ENCODE data around the gene DAPK2. TPM values are rescaled to one million over a fixed set of nuclear protein-coding genes. Genes with fewer than 3 reads are reported as not detected.

The DAPK2 gene
- total and polyA plus RNA-seq, 8 donors = 18.3 to 59.3 (median 24.2) TPM

DNA sequence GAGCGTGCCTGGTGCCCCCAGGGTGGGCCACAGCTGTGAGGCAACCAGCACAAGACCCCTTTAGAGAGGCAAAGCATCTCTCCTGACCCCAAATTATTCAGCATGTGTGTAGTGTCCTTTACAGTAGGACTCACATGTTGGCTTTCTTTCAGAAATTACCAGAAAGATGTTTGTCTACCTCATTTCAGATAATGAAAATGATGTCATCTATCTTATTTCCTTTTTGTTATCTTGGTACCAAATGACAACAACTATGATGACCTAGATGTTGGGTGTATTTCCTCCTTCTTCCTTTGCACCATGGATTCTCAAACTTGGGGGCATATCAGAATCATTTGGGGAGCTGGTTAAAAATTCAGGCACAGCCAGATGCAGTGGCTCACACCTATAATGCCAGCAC, 50.5 kb downstream of the DAPK2 start:
- H3K9me3 ChIP-seq = no peaks in the 10 kb centered on the region
- H3K36me3 ChIP-seq = no peaks in the 10 kb centered on the region
- TF ChIP-seq, protein P1, sequence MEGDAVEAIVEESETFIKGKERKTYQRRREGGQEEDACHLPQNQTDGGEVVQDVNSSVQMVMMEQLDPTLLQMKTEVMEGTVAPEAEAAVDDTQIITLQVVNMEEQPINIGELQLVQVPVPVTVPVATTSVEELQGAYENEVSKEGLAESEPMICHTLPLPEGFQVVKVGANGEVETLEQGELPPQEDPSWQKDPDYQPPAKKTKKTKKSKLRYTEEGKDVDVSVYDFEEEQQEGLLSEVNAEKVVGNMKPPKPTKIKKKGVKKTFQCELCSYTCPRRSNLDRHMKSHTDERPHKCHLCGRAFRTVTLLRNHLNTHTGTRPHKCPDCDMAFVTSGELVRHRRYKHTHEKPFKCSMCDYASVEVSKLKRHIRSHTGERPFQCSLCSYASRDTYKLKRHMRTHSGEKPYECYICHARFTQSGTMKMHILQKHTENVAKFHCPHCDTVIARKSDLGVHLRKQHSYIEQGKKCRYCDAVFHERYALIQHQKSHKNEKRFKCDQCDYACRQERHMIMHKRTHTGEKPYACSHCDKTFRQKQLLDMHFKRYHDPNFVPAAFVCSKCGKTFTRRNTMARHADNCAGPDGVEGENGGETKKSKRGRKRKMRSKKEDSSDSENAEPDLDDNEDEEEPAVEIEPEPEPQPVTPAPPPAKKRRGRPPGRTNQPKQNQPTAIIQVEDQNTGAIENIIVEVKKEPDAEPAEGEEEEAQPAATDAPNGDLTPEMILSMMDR (IDR thresholded peaks at IDR 0.05) = no peak
- H3K4me1 ChIP-seq = peaks cover 13 to 50% of the 10 kb centered on the region in 2 donors
- ATAC-seq = no peak
- no peak overlapping the region for H3K27ac ChIP-seq
- intact Hi-C loops (cut with DNase I) = no loop called here
- DNase-seq = no peak
- no peaks in the 10 kb centered on the region for H3K27me3 ChIP-seq
- H3K4me3 ChIP-seq = no peak overlapping the region

DNA sequence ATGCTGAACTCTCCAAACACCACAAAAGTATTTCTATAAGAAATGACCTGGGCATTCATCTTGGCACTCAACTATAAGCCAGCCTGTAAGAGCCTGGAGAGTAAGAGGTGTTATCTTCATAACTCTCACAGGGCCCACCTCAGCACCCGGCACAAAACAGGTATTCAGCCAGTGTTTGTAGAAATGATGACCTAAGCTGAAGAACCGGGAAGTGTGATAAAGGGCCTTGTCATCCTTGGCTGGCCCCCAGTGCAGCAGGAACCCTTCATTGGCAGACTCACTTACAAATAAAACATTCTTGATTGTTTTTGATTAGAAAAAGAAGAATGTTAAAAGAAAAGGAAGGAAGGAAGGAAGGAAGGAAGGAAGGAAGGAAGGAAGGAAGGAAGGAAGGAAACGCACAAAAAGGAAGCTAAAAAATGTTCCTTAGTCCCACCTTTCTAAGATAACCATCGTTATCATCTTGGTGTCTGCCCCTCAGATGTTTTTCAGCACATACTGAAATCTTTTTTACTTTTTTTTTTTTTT, 52.1 kb downstream of the DAPK2 start:
- H3K27ac ChIP-seq = no peak overlapping the region
- no peaks in the 10 kb centered on the region for H3K9me3 ChIP-seq
- H3K4me1 ChIP-seq = peaks cover 10 to 39% of the 10 kb centered on the region in 2 donors
- no peaks in the 10 kb centered on the region for H3K36me3 ChIP-seq
- no peaks in the 10 kb centered on the region for H3K27me3 ChIP-seq
- TF ChIP-seq, protein P1 (IDR thresholded peaks at IDR 0.05) = no peak
- ATAC-seq (no peak), DNase-seq (no peak)
- intact Hi-C loops (cut with DNase I) = no loop called here
- no peak overlapping the region for H3K4me3 ChIP-seq

DNA sequence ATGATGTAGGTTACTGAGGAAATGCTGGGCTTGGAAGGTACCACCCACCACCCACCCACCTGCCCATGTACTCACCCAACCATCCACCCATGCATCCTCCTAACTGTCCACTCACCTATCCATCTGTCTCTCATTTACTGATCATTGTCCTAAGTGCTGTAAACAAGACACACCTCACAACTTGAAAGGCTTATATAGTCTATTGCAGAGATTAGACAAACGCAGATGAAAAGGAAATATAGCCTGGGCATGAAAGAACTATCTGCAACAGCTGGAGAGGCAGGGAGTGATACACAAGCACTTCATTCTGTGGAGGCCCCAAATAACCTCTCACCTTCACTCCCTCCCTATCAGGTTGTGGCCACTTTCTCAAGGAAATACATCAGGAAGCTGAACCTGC, 54.0 kb downstream of the DAPK2 start:
- no peak overlapping the region for H3K27ac ChIP-seq
- DNase-seq (no peak), ATAC-seq (no peak)
- no peaks in the 10 kb centered on the region for H3K27me3 ChIP-seq
- peaks cover 0 to 39% of the 10 kb centered on the region in 2 donors for H3K4me1 ChIP-seq
- H3K36me3 ChIP-seq = no peaks in the 10 kb centered on the region
- no peaks in the 10 kb centered on the region for H3K9me3 ChIP-seq
- no peak overlapping the region for H3K4me3 ChIP-seq
- intact Hi-C loops (cut with DNase I) = no loop called here
- TF ChIP-seq, protein P1 (IDR thresholded peaks at IDR 0.05) = no peak

DNA sequence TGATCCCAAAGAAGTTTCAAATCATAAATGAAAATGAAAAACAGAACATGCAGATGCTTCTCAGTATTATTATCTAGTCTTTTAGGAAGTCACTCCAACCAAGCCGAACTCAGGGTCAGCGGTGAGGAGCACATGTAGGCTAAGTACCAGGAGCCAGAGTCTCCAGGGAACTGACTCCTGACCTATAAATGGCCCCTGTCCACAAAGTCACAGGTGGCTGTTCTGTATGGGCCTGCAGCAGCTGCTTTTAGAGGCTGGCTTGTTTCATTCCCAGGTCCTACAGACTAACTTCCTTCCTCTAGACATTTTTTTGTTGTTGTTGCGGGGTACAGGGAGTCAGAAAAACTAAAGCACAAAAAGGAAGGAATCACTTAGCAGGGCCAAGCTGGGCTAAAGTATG, 54.6 kb downstream of the DAPK2 start:
- H3K9me3 ChIP-seq = no peaks in the 10 kb centered on the region
- ATAC-seq (no peak), DNase-seq (no peak)
- H3K27me3 ChIP-seq = no peaks in the 10 kb centered on the region
- no peaks in the 10 kb centered on the region for H3K36me3 ChIP-seq
- no peak overlapping the region for H3K4me3 ChIP-seq
- TF ChIP-seq, protein P1 (IDR thresholded peaks at IDR 0.05) = no peak
- H3K27ac ChIP-seq = peak overlapping the region in 1 of 2 donors; percentile 33
- intact Hi-C loops (cut with DNase I) = no loop called here
- H3K4me1 ChIP-seq = peaks cover 0 to 45% of the 10 kb centered on the region in 2 donors

DNA sequence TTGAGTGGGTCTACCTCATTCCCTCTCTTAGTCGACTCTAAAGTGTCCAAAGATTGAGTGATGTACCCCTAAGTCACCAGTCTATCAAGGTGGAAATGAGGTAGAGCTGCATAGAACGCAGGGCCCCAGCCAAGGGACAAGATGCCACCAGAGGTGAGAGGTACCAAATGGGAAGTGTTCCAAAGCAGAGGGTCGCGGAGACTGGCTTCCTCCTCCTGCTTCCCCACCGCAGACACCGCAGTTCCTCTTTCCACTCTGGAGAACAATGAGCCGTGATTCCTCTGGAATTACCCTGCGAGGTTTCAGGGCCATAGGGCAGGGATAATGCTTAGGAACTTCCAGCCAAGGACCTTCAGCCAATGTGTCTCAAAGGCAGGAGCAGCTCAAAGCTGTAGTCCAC, 55.8 kb downstream of the DAPK2 start:
- ATAC-seq (no peak), DNase-seq (no peak)
- peak overlapping the region in 1 of 2 donors; percentile 33 for H3K27ac ChIP-seq
- no peaks in the 10 kb centered on the region for H3K36me3 ChIP-seq
- no peak overlapping the region for H3K4me3 ChIP-seq
- H3K9me3 ChIP-seq = no peaks in the 10 kb centered on the region
- H3K27me3 ChIP-seq = no peaks in the 10 kb centered on the region
- peaks cover 8 to 57% of the 10 kb centered on the region in 2 donors for H3K4me1 ChIP-seq
- intact Hi-C loops (cut with DNase I) = no loop called here
- TF ChIP-seq, protein P1 (IDR thresholded peaks at IDR 0.05) = no peak
